Left hindlimb (tissue), 1 donor: ENCODE data around the gene DDIT3.

ENCODE experiments used
- DNase-seq: peaks from one replicate; pipeline ENCODE4 v3.0.0-alpha.2; 2018

The DDIT3 gene

GRCh38 chr12:57479376-57480115 lies 40.8 kb downstream of the DDIT3 start, which contains the start of gene ARHGAP9:
Gene ARHGAP9 (minus strand): TSS chr12:57479866. CDS start chr12:57479406, 460 bp downstream.
- DNase-seq = peak; percentile 11

GRCh38 chr12:57479043-57479375 lies 41.3 kb downstream of the DDIT3 start:
- DNase-seq = no peak

- DNase-seq = peak; percentile 25
Measured at GRCh38 chr12:57477710-57478681, 42.3 kb downstream of the DDIT3 start.

- DNase-seq = no peak
Measured at GRCh38 chr12:57476993-57477709, 43.2 kb downstream of the DDIT3 start.

- peak; percentile 32 for DNase-seq
Measured at GRCh38 chr12:57476162-57476992, 43.9 kb downstream of the DDIT3 start.

- peak; percentile 40 for DNase-seq
Measured at GRCh38 chr12:57475271-57476161, 44.8 kb downstream of the DDIT3 start.

GRCh38 chr12:57474862-57475261 lies 45.5 kb downstream of the DDIT3 start:
- DNase-seq = peak; percentile 25

- DNase-seq = peak; percentile 23
Measured at GRCh38 chr12:57474430-57474829, 45.9 kb downstream of the DDIT3 start.

GRCh38 chr12:57473886-57474285 lies 46.4 kb downstream of the DDIT3 start:
- peak; percentile 0 for DNase-seq

- DNase-seq = peak; percentile 12
Measured at GRCh38 chr12:57473392-57473791, 46.9 kb downstream of the DDIT3 start.

- DNase-seq = peak; percentile 6
Measured at GRCh38 chr12:57472391-57472790, 47.9 kb downstream of the DDIT3 start.

GRCh38 chr12:57471661-57472060 lies 48.7 kb downstream of the DDIT3 start:
- DNase-seq = peak; percentile 15

GRCh38 chr12:57470970-57471656 lies 49.2 kb downstream of the DDIT3 start:
- DNase-seq = peak; percentile 24

GRCh38 chr12:57470286-57470969 lies 49.9 kb downstream of the DDIT3 start:
- peak; percentile 16 for DNase-seq

- DNase-seq = peak; percentile 15
Measured at GRCh38 chr12:57469296-57470164, 50.8 kb downstream of the DDIT3 start.

- peak; percentile 16 for DNase-seq
Measured at GRCh38 chr12:57467915-57468314, 52.4 kb downstream of the DDIT3 start.

GRCh38 chr12:57467212-57467874 lies 53.0 kb downstream of the DDIT3 start:
- no peak for DNase-seq
